SK-N-SH treated with all-trans-retinoic acid at 6 μM for 48 hours (cell line): ENCODE data around the gene ARF4.
"Not testable (repeated sequence)": the region's sequence is repeated elsewhere in the genome, so short reads cannot be mapped to it uniquely, and the experiment has no call there.

Experiments used
- ATAC-seq: fragments of 200-7000 bp; cut with Tn5 transposase; 3 replicates; pipeline ENCODE4 v1.9.1; 2020; ENCODE audit warnings: mild to moderate bottlenecking, moderate library complexity
- ARNTL ChIP-seq: fragments of 450-650 bp; formaldehyde crosslinking; IDR thresholded peaks from 2 replicates; pipeline ENCODE4 v1.5.0; 2020; ENCODE audit warnings: low read depth, mild to moderate bottlenecking, moderate library complexity, borderline replicate concordance
- BACH2 ChIP-seq: fragments of 250-450 bp; sonication (Bioruptor Pico); IDR thresholded peaks from 2 replicates; pipeline ENCODE4 v1.9.0; 2021; ENCODE audit warnings: mild to moderate bottlenecking, borderline replicate concordance
- CREB5 ChIP-seq: fragments of 250-450 bp; sonication (Bioruptor Pico); IDR thresholded peaks from 2 replicates; pipeline ENCODE4 v1.5.1; 2020; ENCODE audit warnings: low read depth, mild to moderate bottlenecking, moderate library complexity
- CSDC2 ChIP-seq: fragments of 250-450 bp; sonication (Bioruptor Pico); IDR thresholded peaks from 2 replicates; pipeline ENCODE4 v1.5.0; 2020; ENCODE audit warnings: mild to moderate bottlenecking, moderate library complexity
- CSRNP3 ChIP-seq: fragments of 250-450 bp; sonication (Bioruptor Pico); IDR thresholded peaks from 2 replicates; pipeline ENCODE4 v1.5.1; 2021; ENCODE audit warnings: mild to moderate bottlenecking, moderate library complexity
- ESRRG ChIP-seq: fragments of 250-450 bp; sonication (Bioruptor Pico); IDR thresholded peaks from 2 replicates; pipeline ENCODE4 v1.6.1; 2021; ENCODE audit warnings: mild to moderate bottlenecking
- GLIS3 ChIP-seq: fragments of 250-450 bp; sonication (Bioruptor Pico); IDR thresholded peaks from 2 replicates; pipeline ENCODE4 v1.5.0; 2020; ENCODE audit warnings: mild to moderate bottlenecking, moderate library complexity
- ISL1 ChIP-seq: fragments of 250-450 bp; sonication (Bioruptor Pico); IDR thresholded peaks from 2 replicates; pipeline ENCODE4 v2.1.2; 2022; ENCODE audit warnings: mild to moderate bottlenecking, moderate library complexity
- OSR1 ChIP-seq: fragments of 250-450 bp; sonication (Bioruptor Pico); IDR thresholded peaks from 2 replicates; pipeline ENCODE4 v1.8.0; 2022; ENCODE audit warnings: moderate library complexity, mild to moderate bottlenecking, inconsistent platforms
- PATZ1 ChIP-seq: fragments of 250-450 bp; sonication (Bioruptor Pico); IDR thresholded peaks from 2 replicates; pipeline ENCODE4 v1.8.0; 2020; ENCODE audit warnings: mild to moderate bottlenecking, moderate library complexity, borderline replicate concordance
- PPARA ChIP-seq: fragments of 250-450 bp; sonication (Bioruptor Pico); IDR thresholded peaks from 2 replicates; pipeline ENCODE4 v1.5.0; 2020; ENCODE audit warnings: mild to moderate bottlenecking, borderline replicate concordance
- RARB ChIP-seq: fragments of 250-450 bp; sonication (Bioruptor Pico); IDR thresholded peaks from 2 replicates; pipeline ENCODE4 v1.8.0; 2021; ENCODE audit warnings: mild to moderate bottlenecking, moderate library complexity
- SNAI2 ChIP-seq: fragments of 250-450 bp; sonication (Bioruptor Pico); IDR thresholded peaks from 2 replicates; pipeline ENCODE4 v1.5.0; 2020; ENCODE audit warnings: mild to moderate bottlenecking, moderate library complexity
- TCF4 ChIP-seq: fragments of 250-450 bp; sonication (Bioruptor Pico); IDR thresholded peaks from 2 replicates; pipeline ENCODE4 v1.8.0; 2021; ENCODE audit warnings: mild to moderate bottlenecking, moderate library complexity, borderline replicate concordance
- TSHZ2 ChIP-seq: fragments of 250-450 bp; sonication (Bioruptor Pico); IDR thresholded peaks from 2 replicates; pipeline ENCODE4 v1.5.0; 2020; ENCODE audit warnings: mild to moderate bottlenecking, moderate library complexity
- ZC3H10 ChIP-seq: fragments of 250-450 bp; sonication (Bioruptor Pico); IDR thresholded peaks from 2 replicates; pipeline ENCODE4 v1.5.1; 2021; ENCODE audit warnings: mild to moderate bottlenecking, moderate library complexity
- ZNF565 ChIP-seq: fragments of 450-650 bp; formaldehyde crosslinking; conservative IDR thresholded peaks from 2 replicates; pipeline ENCODE4 v1.5.0; 2020; ENCODE audit warnings: low read depth, mild to moderate bottlenecking, moderate library complexity
- ZNF70 ChIP-seq: fragments of 450-650 bp; formaldehyde crosslinking; IDR thresholded peaks from 2 replicates; pipeline ENCODE4 v1.5.0; 2020; ENCODE audit warnings: mild to moderate bottlenecking, moderate library complexity
- TF ChIP-seq, protein P1 (sequence below): fragments of 250-450 bp; sonication (Bioruptor Pico); IDR thresholded peaks from 2 replicates; pipeline ENCODE4 v1.8.0; 2021; ENCODE audit warnings: low read depth, mild to moderate bottlenecking, moderate library complexity, borderline replicate concordance

The ARF4 gene

GRCh38 chr3:57644740-57645139 is 47.6 kb upstream of the ARF4 start:
- TF ChIP-seq GLIS3 (CRISPR knock-in tag), result no peak
- ATAC-seq, result no peak

DNA sequence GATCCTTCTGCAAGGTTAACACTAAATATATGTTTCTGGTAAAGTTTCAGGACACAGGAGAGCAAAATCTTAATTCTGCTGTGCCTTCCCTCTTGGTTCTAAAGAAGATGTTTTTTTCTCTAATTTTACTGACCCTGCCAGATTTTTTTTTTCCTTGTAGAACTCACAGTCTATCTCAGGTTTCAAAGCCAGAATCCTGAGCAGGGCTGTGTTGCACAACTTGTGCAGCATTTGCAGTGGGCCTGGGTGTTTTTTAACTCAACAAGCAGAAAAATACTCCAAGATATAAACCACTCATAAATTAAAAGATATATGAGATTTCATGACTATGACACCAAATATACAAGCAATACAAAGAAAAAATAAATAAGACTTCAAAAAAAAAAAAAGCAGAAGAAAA is 40.2 kb upstream of the ARF4 start:
- no peak for ATAC-seq
- TF ChIP-seq ARNTL (no peak), BACH2 (CRISPR knock-in tag) (no peak), CREB5 (CRISPR knock-in tag) (no peak), ZNF565 (CRISPR knock-in tag) (no peak), ISL1 (CRISPR knock-in tag) (no peak), CSDC2 (CRISPR knock-in tag) (no peak), ZC3H10 (no peak), OSR1 (CRISPR knock-in tag) (no peak), CSRNP3 (CRISPR knock-in tag) (no peak), GLIS3 (CRISPR knock-in tag) (no peak), RARB (CRISPR knock-in tag) (no peak), TSHZ2 (CRISPR knock-in tag) (no peak), PATZ1 (CRISPR knock-in tag) (no peak), SNAI2 (CRISPR knock-in tag) (no peak), ESRRG (no peak)
- TF ChIP-seq, protein P1, sequence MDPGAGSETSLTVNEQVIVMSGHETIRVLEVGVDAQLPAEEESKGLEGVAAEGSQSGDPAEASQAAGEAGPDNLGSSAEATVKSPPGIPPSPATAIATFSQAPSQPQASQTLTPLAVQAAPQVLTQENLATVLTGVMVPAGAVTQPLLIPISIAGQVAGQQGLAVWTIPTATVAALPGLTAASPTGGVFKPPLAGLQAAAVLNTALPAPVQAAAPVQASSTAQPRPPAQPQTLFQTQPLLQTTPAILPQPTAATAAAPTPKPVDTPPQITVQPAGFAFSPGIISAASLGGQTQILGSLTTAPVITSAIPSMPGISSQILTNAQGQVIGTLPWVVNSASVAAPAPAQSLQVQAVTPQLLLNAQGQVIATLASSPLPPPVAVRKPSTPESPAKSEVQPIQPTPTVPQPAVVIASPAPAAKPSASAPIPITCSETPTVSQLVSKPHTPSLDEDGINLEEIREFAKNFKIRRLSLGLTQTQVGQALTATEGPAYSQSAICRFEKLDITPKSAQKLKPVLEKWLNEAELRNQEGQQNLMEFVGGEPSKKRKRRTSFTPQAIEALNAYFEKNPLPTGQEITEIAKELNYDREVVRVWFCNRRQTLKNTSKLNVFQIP (CRISPR knock-in tag), result no peak
- TF ChIP-seq, all 23 proteins: peak for 0

DNA sequence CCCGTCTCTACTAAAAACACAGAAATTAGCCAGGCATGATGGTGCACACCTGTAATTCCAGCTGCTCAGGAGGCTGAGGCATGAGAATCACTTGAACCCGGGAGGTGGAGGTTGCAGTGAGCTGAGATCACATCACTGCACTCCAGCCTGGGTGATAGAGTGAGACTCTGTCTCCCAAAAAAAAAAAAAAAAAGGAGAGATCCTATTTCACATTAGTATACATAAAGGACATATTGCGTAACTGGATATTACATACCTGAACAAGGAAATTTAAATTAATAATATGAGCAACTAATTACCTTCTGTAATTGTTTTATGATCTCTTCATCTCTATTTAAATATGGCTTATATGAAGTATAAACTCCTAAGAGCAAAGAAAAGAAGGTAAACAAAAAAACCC is 37.1 kb upstream of the ARF4 start:
- not testable (repeated sequence) for ATAC-seq

GRCh38 chr3:57627976-57628375 is 30.8 kb upstream of the ARF4 start:
- no peak for ATAC-seq
- TF ChIP-seq TCF4 (CRISPR knock-in tag) (no peak), PATZ1 (CRISPR knock-in tag) (no peak), ZC3H10 (no peak), CREB5 (CRISPR knock-in tag) (no peak), ESRRG (no peak), ZNF70 (CRISPR knock-in tag) (no peak), SNAI2 (CRISPR knock-in tag) (no peak), PPARA (CRISPR knock-in tag) (no peak)
- TF ChIP-seq, protein P1 (CRISPR knock-in tag), result no peak
